Measurements from ENCODE around the gene SAP30L.
A peak's percentile ranks its signal among the peaks of the same experiment; 100 is the strongest.

Gene SAP30L

GRCh38 chr5:154466671-154467070 is 20.9 kb downstream of the SAP30L start:
- DNase-seq = no peak

DNA sequence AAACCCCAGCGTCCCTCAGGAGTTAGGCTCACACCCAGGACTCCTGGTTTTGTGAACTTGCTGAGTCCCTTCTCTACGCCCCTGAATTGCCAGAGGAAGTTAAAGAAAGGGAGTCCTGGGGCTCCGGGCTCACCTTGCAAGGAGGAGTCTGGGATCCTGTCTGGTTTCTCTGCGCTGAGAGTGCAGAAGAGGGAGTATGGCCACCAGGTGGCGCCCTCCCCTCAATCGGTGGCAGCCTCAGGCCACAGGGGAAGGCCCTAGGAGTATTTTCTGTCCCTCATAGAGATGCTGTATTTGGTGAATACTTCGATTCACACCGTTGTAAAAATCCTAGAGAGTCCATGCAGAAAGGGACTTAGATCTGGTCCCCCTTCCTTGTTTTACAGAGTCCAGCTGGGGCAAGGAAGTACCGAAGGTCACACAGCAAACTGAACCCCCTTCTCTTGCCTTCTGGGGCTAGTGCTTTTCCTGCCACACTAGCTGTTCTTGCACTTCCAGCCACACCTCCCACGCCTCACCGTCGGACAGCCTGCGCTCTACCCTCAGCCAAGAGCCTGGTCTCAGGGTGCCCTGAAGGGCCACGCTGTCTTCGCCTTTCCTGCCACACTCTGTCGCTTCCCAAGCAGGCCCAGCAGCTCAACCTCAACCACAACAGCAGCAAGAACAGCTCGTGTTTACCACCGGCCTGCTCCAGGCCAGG is 22.0 kb downstream of the SAP30L start:
- DNase-seq = peak; percentile 45 to 69

DNA sequence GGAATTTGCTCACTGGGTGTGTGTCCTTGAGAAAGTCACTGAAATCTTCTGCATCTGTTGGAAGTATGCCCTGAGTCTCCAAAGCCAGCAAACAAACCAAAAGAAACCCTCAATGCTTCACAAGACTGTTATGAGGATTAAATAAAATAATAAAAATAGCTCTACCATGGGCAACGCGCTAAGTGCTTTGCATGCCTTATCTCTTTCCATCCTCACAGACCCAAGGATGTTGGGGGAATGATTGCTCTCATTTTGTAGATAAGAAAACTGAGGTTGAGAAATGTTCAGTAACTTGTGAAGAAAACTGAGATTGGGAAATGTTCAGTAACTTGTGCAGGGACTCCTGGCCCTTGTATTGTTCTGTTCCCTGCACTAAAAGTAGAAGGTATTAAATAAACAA is 24.3 kb downstream of the SAP30L start:
- no peak for DNase-seq

DNA sequence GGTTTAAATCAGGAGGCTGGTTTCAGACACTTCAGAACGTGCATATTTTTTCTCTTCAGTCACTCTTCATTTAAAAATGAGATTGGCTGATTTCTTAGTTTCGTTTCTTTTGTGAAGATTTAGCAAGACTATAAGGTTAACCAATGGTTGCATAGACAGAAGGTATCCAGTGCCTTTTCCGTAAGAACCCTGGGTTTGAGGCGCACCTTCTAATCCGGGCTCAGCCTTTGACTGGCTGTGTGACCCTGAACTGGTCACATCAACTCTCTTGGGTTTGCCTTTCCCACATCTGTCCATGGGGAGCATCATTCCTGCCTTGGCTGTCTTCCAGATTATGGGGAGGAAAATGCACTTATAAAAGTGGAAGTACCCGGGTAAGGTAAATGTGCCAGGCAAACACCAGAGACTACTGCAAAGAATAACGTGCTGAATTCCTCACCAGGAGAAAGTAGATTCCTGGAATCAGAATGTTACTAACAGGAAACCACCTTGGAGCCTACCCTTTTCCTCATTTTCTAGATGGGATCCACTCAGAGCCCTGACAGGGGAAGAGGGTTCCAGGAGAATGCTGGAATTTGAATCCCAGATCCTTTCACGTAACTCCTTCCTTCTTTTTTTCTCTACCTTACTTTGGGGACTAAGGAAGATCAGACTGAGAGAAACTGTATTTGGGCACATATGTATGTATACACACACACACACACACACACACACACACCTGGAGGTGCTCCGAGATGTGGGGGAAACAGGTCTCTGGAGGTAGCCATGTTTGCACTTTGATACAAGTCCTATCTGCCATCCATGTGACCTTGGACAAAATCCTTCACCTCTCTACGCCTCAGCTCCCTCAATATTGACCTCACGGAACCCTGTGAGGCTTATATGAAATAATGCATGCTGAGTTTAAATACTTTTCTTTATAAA is 25.4 kb downstream of the SAP30L start:
- no peak for DNase-seq

DNA sequence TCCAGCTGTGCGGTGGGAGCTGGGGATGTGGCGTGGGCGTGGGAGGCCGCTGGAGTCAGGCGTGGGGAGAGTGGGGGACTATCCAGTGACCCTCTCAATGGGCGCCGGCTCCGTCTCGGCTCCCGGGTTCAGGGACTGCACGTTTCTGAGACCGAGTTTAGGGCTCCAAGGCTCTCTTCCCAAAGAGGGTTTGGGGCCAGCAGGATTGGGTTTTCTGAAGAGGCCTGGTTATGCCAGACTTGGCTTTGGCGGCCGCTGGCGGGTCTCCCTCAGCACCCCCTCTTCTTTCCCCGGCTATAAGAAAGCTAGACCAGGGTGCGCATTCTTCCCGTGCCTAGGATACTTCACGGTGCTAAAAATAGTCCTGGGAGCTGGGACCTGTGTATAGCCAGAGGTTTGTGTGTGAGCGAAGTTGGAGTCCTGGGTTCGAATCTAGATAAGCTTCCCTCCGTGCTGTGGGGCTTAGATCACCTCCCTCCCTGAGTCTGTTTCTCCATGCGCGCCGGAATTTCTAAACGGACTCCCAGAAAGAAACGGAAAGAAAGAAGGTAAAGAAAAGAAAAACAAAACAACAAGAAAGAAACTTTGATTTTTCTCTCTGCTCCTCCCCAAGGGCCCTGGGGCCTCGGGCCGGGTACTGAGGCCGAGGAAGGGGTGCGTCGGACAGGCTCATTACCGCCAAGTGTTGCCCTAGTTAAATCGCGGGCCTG is 27.2 kb downstream of the SAP30L start:
- DNase-seq = no peak

- DNase-seq = no peak
These were observed 27.9 kb downstream of the SAP30L start for GRCh38 chr5:154473581-154474283.

DNA sequence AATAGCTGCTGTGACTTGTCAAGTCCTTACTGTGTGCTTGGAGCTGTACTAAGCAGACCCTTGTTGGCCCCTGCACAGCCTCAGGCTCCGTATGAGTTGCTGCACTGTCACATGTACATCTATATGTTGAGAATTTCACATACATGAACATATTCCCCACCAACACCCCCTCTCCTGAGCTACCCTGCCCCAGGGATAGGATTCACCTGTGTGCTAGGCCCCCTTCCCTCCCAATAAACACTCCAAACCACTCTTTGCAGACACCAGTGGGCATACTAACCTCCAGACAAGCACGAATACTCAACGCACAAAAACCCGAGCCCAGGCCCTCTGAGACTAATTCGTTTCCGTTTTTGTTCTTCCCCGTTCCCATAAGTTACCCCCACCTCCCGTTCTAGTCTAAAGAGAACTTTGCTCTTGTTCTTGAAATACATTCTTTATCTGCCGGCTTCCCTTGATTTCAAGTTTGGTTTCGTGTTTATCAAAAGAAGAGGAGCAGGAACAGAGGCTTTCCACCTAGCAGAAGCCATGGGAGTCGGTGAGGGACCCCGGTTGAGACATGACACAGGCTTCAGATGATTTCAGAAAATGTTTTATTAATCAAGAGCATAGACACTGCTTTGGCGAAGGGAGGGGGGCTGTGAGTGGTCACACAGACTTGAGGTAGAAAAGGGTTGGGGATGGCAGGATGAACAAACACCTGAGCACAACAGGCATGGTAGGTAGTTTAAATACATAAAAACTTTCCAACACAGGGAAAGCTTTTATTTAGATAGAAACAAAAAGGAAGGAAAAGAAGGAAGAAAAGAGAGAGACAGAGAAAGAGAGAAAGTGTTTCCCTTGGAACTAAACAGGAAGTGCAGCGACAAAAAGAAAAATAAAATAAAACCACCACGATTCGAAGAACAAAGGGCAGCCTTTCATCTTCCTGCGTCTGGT is 28.9 kb downstream of the SAP30L start:
- DNase-seq = no peak

DNA sequence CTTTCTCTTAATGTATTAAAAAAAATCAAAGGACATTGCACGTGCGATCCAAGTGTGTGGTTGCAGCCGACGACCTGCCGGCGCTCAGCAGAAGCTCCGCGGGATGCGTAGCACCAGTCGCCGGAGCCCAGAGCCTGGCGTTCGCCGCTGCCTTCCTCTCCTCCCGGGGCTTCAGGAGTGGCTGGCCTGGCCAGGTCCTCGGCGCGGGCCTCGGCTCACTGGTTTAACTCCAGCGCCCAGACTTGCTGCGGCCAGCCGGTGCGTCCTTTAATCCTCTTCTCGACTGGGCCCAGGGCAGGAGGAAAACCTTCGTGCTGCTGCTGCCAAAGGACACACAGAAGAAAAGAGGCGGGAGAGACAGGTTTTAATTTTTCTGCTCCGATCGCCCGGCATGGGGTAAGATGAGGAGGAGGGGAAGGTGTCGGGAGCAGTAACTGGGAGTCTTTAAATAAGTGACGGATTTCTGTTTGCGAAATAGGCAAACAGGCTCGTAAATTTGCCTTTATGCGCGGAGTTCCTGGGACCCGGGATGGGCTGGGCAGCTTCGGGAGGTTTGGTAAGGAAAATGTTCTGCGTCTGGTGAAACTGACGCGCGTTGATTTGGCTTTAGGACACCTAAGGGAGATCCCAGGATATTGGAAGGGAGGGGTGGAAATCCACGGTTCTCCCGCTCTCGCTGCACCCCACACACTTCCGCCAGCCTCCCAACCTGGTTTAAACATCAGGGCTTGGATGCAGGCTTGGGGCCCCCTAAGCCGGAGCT is 30.0 kb downstream of the SAP30L start:
- DNase-seq = no peak

DNA sequence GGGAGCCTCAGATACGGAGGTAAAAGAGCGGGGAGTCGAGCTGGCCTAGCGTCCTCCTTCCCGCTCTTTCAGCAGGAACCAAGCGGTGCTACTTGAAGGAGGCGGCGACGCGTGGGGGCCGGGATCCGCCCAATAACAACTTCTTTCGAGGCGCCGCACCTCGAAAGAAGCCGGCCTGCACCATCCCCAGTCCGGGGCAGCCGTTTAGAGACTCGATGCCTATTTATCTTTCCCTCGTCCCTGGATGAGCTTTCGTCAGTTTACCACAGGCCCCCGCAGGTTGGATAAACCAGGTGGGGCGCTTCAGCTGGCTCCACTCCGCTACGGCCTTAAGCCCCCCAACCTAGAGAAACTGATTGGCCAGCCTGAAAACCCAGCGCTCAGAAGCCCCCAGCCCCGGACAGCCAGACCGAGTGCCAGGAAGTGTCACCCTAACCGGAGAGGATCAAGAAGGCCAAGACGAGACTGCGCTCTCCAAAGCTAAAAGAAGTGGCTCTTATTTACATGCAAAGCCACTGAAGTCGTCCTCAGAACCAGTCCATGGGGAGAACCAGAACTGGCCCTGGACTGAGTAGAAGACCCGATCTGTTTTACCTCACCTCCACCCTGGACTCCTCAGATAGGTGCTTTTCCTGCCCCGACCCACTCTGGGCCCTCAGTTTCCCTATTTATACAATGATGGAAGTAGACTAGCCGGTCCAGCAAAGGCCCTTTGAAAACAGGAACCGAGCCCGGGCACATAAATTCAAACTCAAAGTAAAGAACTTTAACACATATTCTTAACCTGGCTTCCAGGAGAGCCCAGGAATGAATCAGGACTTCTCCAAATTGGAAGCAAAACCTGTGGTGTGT is 30.8 kb downstream of the SAP30L start:
- DNase-seq = no peak

DNA sequence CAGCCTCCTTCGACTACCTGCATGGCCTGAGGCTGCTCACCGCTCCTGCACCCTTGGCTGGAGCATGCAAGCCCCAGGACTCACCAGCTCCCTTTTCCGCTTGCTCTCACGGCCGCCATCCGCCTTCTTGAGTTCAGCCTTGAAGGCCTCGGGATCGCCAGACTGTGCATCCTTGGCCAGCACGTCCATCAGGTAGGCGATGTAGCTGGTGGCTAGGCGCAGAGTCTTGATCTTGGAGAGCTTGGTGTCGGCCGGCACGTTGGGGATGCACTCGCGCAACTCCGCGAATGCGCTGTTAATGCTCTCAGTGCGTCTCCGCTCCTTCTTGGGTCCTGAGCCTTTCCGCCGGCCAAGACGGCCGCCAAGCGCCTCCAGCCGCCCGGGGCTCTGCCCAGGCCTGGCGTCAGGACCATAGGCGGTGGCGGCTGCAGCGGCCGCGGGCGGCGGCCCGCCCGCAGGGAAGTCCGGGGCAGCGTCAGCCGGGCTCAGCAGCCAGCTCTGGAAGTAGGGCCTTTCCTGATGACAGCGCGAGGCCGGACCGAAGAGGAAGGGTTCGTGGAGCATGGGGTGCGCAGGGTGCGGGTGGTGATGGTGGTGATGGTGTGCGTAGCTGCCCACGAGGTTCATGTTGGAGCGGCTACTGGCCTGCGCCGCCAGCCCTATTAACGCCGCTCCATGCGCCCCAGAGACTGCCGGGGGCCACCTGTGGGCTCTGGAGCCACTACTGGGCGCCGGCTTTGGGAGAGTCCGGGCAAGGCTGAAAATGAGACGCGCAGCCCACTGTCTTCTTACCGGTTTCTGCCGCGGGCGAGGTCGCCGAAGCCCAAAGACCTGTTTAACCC is 31.8 kb downstream of the SAP30L start:
- DNase-seq = no peak

DNA sequence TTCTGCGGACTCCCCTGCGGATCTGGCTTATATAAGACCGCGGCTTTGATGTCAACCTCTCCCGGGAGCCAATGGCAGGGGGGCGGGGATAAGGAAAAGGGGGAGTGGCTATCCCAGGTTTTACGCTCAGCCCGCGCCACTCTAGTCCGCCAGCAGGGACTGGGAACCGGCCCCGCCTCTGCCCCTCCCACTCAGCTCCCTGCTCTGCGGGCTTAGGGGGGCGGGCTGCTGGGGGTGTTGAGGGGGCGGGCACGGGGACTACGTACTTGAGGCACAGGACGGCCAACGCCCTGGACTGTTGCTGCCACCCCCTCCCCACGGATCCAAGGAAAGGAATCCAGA is 32.4 kb downstream of the SAP30L start, which contains the start of gene HAND1:
Gene HAND1 (minus strand): TSS at position 4 of the 342 bp plus-strand sequence. CDS start 219 bp downstream, outside the sequence.
- DNase-seq = no peak

GRCh38 chr5:154478752-154479159 is 33.0 kb downstream of the SAP30L start:
- DNase-seq = no peak

DNA sequence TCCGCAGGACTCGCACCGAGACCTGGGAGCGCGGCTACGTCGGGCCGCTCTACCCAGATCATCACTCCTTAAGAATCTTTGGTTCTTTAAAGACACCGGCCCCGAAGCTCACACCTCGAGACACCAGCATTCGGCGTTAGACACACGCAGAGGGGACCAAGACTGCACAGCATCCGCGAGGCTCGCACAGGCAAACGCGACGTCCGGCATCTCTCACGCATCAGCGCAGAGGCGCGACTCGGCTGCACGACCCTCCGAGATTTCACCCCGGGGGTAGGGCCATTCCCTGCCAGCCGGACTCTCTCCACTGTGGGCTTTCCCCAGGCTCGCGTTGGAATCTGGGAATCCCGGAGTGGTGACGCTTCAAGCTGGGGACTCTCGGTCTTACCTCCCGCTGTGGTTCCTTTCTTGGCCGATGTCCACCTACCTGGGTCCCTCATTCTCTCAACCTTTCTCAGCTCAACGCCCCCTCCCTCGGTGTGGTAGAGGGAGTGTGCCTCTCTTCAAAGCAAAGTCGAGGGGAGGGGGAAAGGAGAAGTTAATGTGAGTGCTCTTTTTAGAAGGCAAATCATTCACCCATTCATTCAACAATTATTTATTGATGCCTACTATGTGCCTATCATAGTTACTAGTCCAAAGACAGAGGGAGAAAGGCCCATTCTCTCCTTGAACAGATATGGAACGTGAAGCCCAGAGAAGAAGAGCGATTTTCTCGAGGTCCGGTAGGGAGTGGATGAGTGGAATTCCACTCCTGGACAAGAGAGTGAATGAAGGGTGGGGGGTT is 33.6 kb downstream of the SAP30L start:
- no peak for DNase-seq

- no peak for DNase-seq
These were observed 34.4 kb downstream of the SAP30L start for GRCh38 chr5:154479944-154480750.

DNA sequence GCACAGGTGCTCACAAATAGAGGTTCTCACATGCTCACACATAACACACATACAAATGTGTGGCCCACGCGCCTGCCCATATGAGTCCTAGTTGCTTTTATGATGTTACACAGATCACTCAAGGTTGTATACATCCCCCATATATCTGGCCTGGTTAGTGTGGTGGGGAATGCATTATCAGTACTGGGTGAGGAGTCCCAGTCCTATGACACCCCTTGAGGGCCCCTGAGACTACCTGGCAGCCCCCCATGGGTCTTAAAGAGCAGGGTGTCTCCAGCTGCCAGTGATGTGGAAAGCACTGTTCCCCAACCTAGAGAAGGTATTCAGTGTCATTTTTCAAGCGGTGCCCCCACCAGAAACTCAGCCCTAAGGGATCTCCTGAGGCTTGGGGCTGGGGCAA is 35.0 kb downstream of the SAP30L start:
- no peak for DNase-seq

- no peak for DNase-seq
These were observed 36.0 kb downstream of the SAP30L start for GRCh38 chr5:154481584-154482381.
